Gastrocnemius medialis (tissue), 4 donors: ENCODE results near the gene CTCFL. TPM values are rescaled to one million over a fixed set of nuclear protein-coding genes. Genes with fewer than 3 reads are reported as not detected.

Experiments used
- ATAC-seq, 2 donors: fragments of 150-250 bp; one replicate each; pipeline ENCODE4 v1.9.1; 2016
- DNase-seq, 2 donors: peaks; one replicate each; pipeline ENCODE4 v3.0.0-alpha.2; 2019
- H3K27ac ChIP-seq, 4 donors: fragments of 200-600 bp; sonication (generic); 1 replicate in 1 of 4; 2 replicates in 3 of 4; pipeline ENCODE4 v1.5.1; 2016 to 2018; ENCODE audit warnings: mild to moderate bottlenecking in 2 of 4, moderate library complexity in 1 of 4
- H3K27me3 ChIP-seq, 3 donors: fragments of 200-600 bp; sonication (generic) in 2 of 3; 1 replicate in 1 of 3; 2 replicates in 2 of 3; pipeline versions ENCODE4 v1.5.1 to v1.6.0; 2016 to 2019; ENCODE audit warnings: mild to moderate bottlenecking in 1 of 3, moderate library complexity in 1 of 3
- H3K36me3 ChIP-seq, 2 donors: fragments of 200-600 bp; sonication (generic) in 1 of 2; one replicate each; pipeline ENCODE4 v1.5.1; 2017 to 2018
- H3K4me1 ChIP-seq, 2 donors: fragments of 200-600 bp; sonication (generic) in 1 of 2; one replicate each; pipeline ENCODE4 v1.5.1; 2016 to 2017; ENCODE audit warnings: mild to moderate bottlenecking in 2 of 2
- H3K4me3 ChIP-seq, 4 donors: fragments of 200-600 bp; sonication (generic) in 3 of 4; 1 replicate in 1 of 4; 2 replicates in 3 of 4; pipeline ENCODE4 v1.5.1; 2016 to 2019; ENCODE audit warnings: mild to moderate bottlenecking in 2 of 4
- H3K9me3 ChIP-seq, 3 donors: fragments of 200-600 bp; sonication (generic) in 2 of 3; 1 replicate in 1 of 3; 2 replicates in 2 of 3; pipeline ENCODE4 v1.5.1; 2016 to 2019
- CTCF ChIP-seq, 5 experiments: fragments of 450-650 bp in 3 of 5; fragments of 200-600 bp in 2 of 5; sonication (generic) in 2 of 5; IDR thresholded peaks in 4 of 5; conservative IDR thresholded peaks in 1 of 5; 1 replicate in 4 of 5; 2 replicates in 1 of 5; pipeline ENCODE4 v1.5.1; 2016 to 2019; ENCODE audit warnings: antibody characterized with exemption in 5 of 5, mild to moderate bottlenecking in 3 of 5, moderate library complexity in 3 of 5
- POLR2A ChIP-seq, 2 donors: fragments of 450-650 bp; IDR thresholded peaks; one replicate each; pipeline ENCODE4 v1.6.1; 2017; ENCODE audit warnings: antibody characterized with exemption in 2 of 2, mild to moderate bottlenecking in 2 of 2, moderate library complexity in 2 of 2
- in situ Hi-C, 4 donors: fragments of 200-750 bp; cut with MboI; loops; one replicate each; pipeline versions ENCODE4 v1.15.0 to v1.8.0; 2017; ENCODE audit warnings: low sequenced_read_pairs in 4 of 4
- intact Hi-C: fragments of 100-400 bp; cut with DNase I; formaldehyde crosslinking; loops from one replicate; pipeline ENCODE4 v1.15.1; 2023; ENCODE audit warnings: low total_unique reads
- total RNA-seq, 4 donors: library from RNA; depleted of rRNA; stranded (reverse); fragments of >200 nt; gene quantifications; one replicate each; pipeline versions ENCODE4 v1.1.0 to v1.2.3, GENCODE V29; 2016

CTCFL gene
- total RNA-seq = not detected

GRCh38 chr20:57524511-57525176 lies at the start of gene CTCFL:
Gene CTCFL, minus strand, starts transcription at chr20:57525140. Its CDS starts 935 bp downstream, at chr20:57524205.
- no peaks in the 10 kb centered on the region for H3K9me3 ChIP-seq
- H3K4me3 ChIP-seq = no peak within 1 kb of the TSS
- DNase-seq (no peak), ATAC-seq (no peak)
- intact Hi-C loops = no loop called here
- TF ChIP-seq POLR2A (IDR thresholded peaks at IDR 0.05) = no peak
- TF ChIP-seq CTCF (IDR thresholded peaks at IDR 0.05 in 4 of 5, conservative IDR thresholded peaks at IDR 0.05 in 1 of 5) = no peak
- no peaks in the 10 kb centered on the region for H3K4me1 ChIP-seq
- in situ Hi-C loops = no loop called here
- no peaks in the 10 kb centered on the region for H3K36me3 ChIP-seq
- H3K27me3 ChIP-seq = no peaks in the 10 kb centered on the region
- H3K27ac ChIP-seq = no peak within 1 kb of the TSS

GRCh38 chr20:57573894-57574293 lies 49.0 kb upstream of the CTCFL start:
- Histone ChIP-seq H3K4me1 (no peaks in the 10 kb centered on the region), H3K36me3 (no peaks in the 10 kb centered on the region), H3K4me3 (no peak overlapping the region), H3K9me3 (no peaks in the 10 kb centered on the region), H3K27ac (no peak overlapping the region), H3K27me3 (peaks cover 0 to 19% (median 14%) of the 10 kb centered on the region in 3 donors)
- TF ChIP-seq CTCF (IDR thresholded peaks at IDR 0.05 in 4 of 5, conservative IDR thresholded peaks at IDR 0.05 in 1 of 5) (no peak), POLR2A (IDR thresholded peaks at IDR 0.05) (no peak)
- intact Hi-C loops (no loop called here), in situ Hi-C loops (no loop called here)
- DNase-seq (no peak), ATAC-seq (no peak)

GRCh38 chr20:57573242-57573641 lies 48.3 kb upstream of the CTCFL start:
- no peak overlapping the region for H3K27ac ChIP-seq
- no peak overlapping the region for H3K4me3 ChIP-seq
- ATAC-seq (no peak), DNase-seq (no peak)
- peaks cover 0 to 14% (median 13%) of the 10 kb centered on the region in 3 donors for H3K27me3 ChIP-seq
- TF ChIP-seq CTCF (IDR thresholded peaks at IDR 0.05 in 4 of 5, conservative IDR thresholded peaks at IDR 0.05 in 1 of 5) = no peak
- no peak for TF ChIP-seq POLR2A (IDR thresholded peaks at IDR 0.05)
- no peaks in the 10 kb centered on the region for H3K36me3 ChIP-seq
- in situ Hi-C loops (no loop called here), intact Hi-C loops (no loop called here)
- H3K9me3 ChIP-seq = no peaks in the 10 kb centered on the region
- H3K4me1 ChIP-seq = no peaks in the 10 kb centered on the region

- no peak for DNase-seq
- Histone ChIP-seq H3K9me3 (no peaks in the 10 kb centered on the region), H3K27me3 (peaks cover 5 to 17% (median 7%) of the 10 kb centered on the region in 3 donors), H3K4me3 (no peak overlapping the region), H3K36me3 (no peaks in the 10 kb centered on the region), H3K4me1 (no peaks in the 10 kb centered on the region), H3K27ac (no peak overlapping the region)
- in situ Hi-C loops (no loop called here), intact Hi-C loops (no loop called here)
- no peak for TF ChIP-seq POLR2A (IDR thresholded peaks at IDR 0.05)
- TF ChIP-seq CTCF (IDR thresholded peaks at IDR 0.05 in 4 of 5, conservative IDR thresholded peaks at IDR 0.05 in 1 of 5) = no peak
- no peak for ATAC-seq
These were observed 47.0 kb upstream of the CTCFL start for GRCh38 chr20:57571782-57572416.
